K562 (cell line): ENCODE results near the gene TMEM117. TPM values are rescaled to one million over a fixed set of nuclear protein-coding genes. Genes with fewer than 3 reads are reported as not detected.

ENCODE experiments used
- CCNT2 ChIP-seq: IDR thresholded peaks from 2 replicates; pipeline ENCODE4 v1.6.1; 2011; ENCODE audit warnings: borderline replicate concordance, low read depth, mild to moderate bottlenecking, moderate library complexity, mixed read lengths, low read length; ENCODE audit not compliant: insufficient read length; ENCODE audit errors: extremely low read depth
- CEBPB ChIP-seq: fragments of 450-650 bp; IDR thresholded peaks from 2 replicates; pipeline ENCODE4 v1.6.1; 2016; ENCODE audit warnings: missing genetic modification characterization, missing compliant biosample characterization
- CEBPG ChIP-seq, 3 experiments: fragments of 200-800 bp in 1 of 3; sonication (Bioruptor generic) in 1 of 3; sonication (generic) in 1 of 3; formaldehyde crosslinking in 1 of 3; IDR thresholded peaks in 2 of 3; conservative IDR thresholded peaks in 1 of 3; 2 replicates each; pipeline versions ENCODE4 v1.6.1 to v1.8.0; 2016 to 2022; ENCODE audit warnings: missing compliant biosample characterization in 2 of 3, missing genetic modification characterization in 2 of 3, mild to moderate bottlenecking in 1 of 3, missing genetic modification reagents in 1 of 3
- HBP1 ChIP-seq: fragments of 450-650 bp; formaldehyde crosslinking; IDR thresholded peaks from 2 replicates; pipeline ENCODE4 v1.4.0; 2022; ENCODE audit warnings: missing genetic modification characterization
- HDAC1 ChIP-seq, 2 experiments: fragments of 450-650 bp; IDR thresholded peaks; 2 replicates each; pipeline ENCODE4 v1.6.1; 2016 to 2017; ENCODE audit warnings: inconsistent platforms in 1 of 2, mild to moderate bottlenecking in 1 of 2, moderate library complexity in 1 of 2
- HMG20A ChIP-seq: fragments of 450-650 bp; formaldehyde crosslinking; conservative IDR thresholded peaks from 2 replicates; pipeline ENCODE4 v1.4.0; 2020; ENCODE audit warnings: mild to moderate bottlenecking, mixed read lengths
- HNRNPH1 ChIP-seq: fragments of 200-400 bp; formaldehyde crosslinking; optimal IDR thresholded peaks from 2 replicates; pipeline ENCODE3; 2017; ENCODE audit warnings: low read depth, mild to moderate bottlenecking, low read length, moderate library complexity
- LEF1 ChIP-seq: fragments of 450-650 bp; IDR thresholded peaks from 2 replicates; pipeline ENCODE4 v1.6.1; 2016; ENCODE audit warnings: mild to moderate bottlenecking
- MAFG ChIP-seq: fragments of 450-650 bp; conservative IDR thresholded peaks from 2 replicates; pipeline ENCODE4 v1.6.1; 2016; ENCODE audit warnings: missing genetic modification characterization, missing compliant biosample characterization
- PML ChIP-seq: IDR thresholded peaks from 2 replicates; pipeline ENCODE4 v1.6.1; 2012; ENCODE audit warnings: low read length, inconsistent platforms
- POLR2AphosphoS5 ChIP-seq: IDR thresholded peaks from 2 replicates; pipeline ENCODE4 v1.6.1; 2011; ENCODE audit warnings: mild to moderate bottlenecking, low read depth, low read length, moderate library complexity; ENCODE audit not compliant: control insufficient read depth, insufficient read depth
- POLR2G ChIP-seq: fragments of 200-400 bp; formaldehyde crosslinking; IDR thresholded peaks from 2 replicates; pipeline ENCODE4 v1.6.1; 2017; ENCODE audit warnings: low read depth, mild to moderate bottlenecking, antibody characterized with exemption, low read length, moderate library complexity
- POLR2H ChIP-seq: IDR thresholded peaks from 2 replicates; pipeline ENCODE4 v1.6.1; 2016; ENCODE audit warnings: missing genetic modification characterization, low read depth, mild to moderate bottlenecking, control low read depth, missing compliant biosample characterization, moderate library complexity
- RUNX1 ChIP-seq: sonication (generic); IDR thresholded peaks from 2 replicates; pipeline ENCODE4 v1.6.1; 2016; ENCODE audit warnings: antibody characterized with exemption, low read depth
- SIX5 ChIP-seq, 2 experiments: IDR thresholded peaks; 2 replicates each; pipeline ENCODE4 v1.6.1; 2011; ENCODE audit warnings: low read length in 2 of 2, borderline replicate concordance in 1 of 2, low read depth in 1 of 2, mild to moderate bottlenecking in 1 of 2, moderate library complexity in 1 of 2; ENCODE audit not compliant: insufficient read depth in 1 of 2
- SRSF3 ChIP-seq: fragments of 200-400 bp; formaldehyde crosslinking; IDR thresholded peaks from 2 replicates; pipeline ENCODE4 v1.6.1; 2016; ENCODE audit warnings: mild to moderate bottlenecking, low read length, moderate library complexity; ENCODE audit not compliant: insufficient read depth
- SUPT5H ChIP-seq: fragments of 450-650 bp; IDR thresholded peaks from 2 replicates; pipeline ENCODE4 v1.6.1; 2016
- TBL1XR1 ChIP-seq, 2 experiments: IDR thresholded peaks; 2 replicates each; pipeline ENCODE4 v1.6.1; 2012; ENCODE audit warnings: improper control_type of control experiment in 2 of 2, low read length in 2 of 2, mild to moderate bottlenecking in 1 of 2
- TCF7L2 ChIP-seq: fragments of 150-350 bp; IDR thresholded peaks from 2 replicates; pipeline ENCODE4 v1.6.1; 2016; ENCODE audit warnings: low read depth, mild to moderate bottlenecking, low read length, moderate library complexity
- ZNF143 ChIP-seq: sonication (generic); formaldehyde crosslinking; IDR thresholded peaks from 2 replicates; pipeline ENCODE4 v1.9.0; 2022; ENCODE audit warnings: mild to moderate bottlenecking, missing genetic modification reagents
- ZNF280A ChIP-seq: fragments of 450-650 bp; IDR thresholded peaks from 2 replicates; pipeline ENCODE4 v1.6.1; 2018; ENCODE audit warnings: mild to moderate bottlenecking, low read depth; ENCODE audit not compliant: partially characterized antibody
- ZNF444 ChIP-seq: fragments of 250-450 bp; sonication (Bioruptor Pico); IDR thresholded peaks from 2 replicates; pipeline ENCODE4 v1.4.0; 2020; ENCODE audit warnings: mild to moderate bottlenecking, moderate library complexity
- polyA plus RNA-seq, 8 experiments: library from polyadenylated mRNA; depleted of rRNA in 4 of 8; stranded (reverse) in 5 of 8; unstranded in 3 of 8; fragments of >200 nt; fragmentation: Nextera tagmentation in 2 of 8; fragmentation: Illumina TruSeq in 1 of 8; extraction: Ambion mirVana in 2 of 8; extraction: Trizol in 1 of 8; gene quantifications; 2 replicates each; pipeline versions ENCODE4 v1.2.1 to v1.2.3, GENCODE V29; 2011 to 2014; ENCODE audit warnings: inconsistent platforms in 1 of 8, missing spikeins in 1 of 8
- total RNA-seq, 7 experiments: library from RNA; depleted of rRNA in 6 of 7; stranded (reverse); fragments of >200 nt in 6 of 7; fragmentation: Illumina TruSeq in 2 of 7; extraction: Trizol in 2 of 7; gene quantifications; 2 replicates each; pipeline versions ENCODE4 v1.2.1 to v1.2.3, GENCODE V29; 2011 to 2021; ENCODE audit warnings: low replicate concordance in 1 of 7
- TF ChIP-seq, protein P1 (sequence below): fragments of 200-800 bp; sonication (Bioruptor generic); IDR thresholded peaks from 2 replicates; pipeline ENCODE4 v1.6.1; 2017; ENCODE audit warnings: missing genetic modification characterization, missing compliant biosample characterization

Gene TMEM117
- total and polyA plus RNA-seq, 9 of the 15 experiments (the other 6 are each of a cell fraction or from before 2014, with no cell fraction given): 0.31 to 2.8 (median 1.0) TPM

DNA sequence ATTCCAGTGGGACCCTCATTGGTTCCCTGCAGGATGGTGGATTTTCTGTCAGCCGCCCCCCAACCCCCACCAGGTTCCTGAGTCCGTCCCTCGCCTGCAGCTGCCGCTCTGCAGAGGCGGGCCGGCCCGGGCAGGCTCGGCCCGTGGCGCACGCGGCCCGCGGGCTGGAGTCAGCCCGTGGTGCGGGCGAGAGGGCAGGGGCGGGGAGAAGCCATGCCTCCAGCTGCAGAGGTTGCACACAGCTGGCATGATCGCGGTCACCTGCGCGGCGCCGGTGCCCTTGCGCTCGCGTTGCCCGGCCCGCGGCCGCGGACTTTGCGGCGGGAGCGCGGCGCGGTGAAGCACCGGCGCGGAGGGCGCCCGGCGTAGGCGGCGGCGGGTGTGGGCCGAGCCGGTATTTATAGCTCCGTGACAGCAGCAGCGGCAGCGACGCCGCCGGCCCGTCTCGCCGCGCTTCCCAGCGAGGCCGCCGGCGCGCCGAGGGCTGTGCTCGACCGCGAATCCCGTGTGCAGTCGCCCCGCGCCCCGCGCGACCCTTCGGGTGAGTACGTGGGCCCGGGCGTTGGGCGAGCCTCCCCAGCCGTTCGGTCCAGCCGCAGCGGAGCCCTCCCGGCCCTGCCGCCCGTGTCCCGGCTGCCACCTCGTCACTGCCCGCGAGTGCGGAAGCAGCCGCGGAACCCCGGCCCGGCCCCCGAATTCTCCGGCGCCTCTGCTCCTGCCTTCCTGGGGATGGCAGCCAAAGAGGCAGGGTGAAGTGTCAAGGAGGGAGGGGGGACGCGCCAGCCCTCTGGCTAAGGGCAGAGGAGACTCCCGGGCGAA is at the start of gene TMEM117 (continued):
- TF ChIP-seq POLR2G (peak; percentile 87), RUNX1 (no peak), TCF7L2 (no peak), SUPT5H (peak; percentile 41; the same call in 1 of the 2 replicates), ZNF143 (CRISPR knock-in tag) (no peak), SIX5 (IDR thresholded peaks at IDR 0.05; ENCODE audit: borderline replicate concordance in 1 of 2, insufficient read depth in 1 of 2, low read depth in 1 of 2, low read length in 2 of 2) (no peak), CCNT2 (peak; percentile 52), HMG20A (CRISPR knock-in tag) (no peak), CEBPG (CRISPR knock-in tag; IDR thresholded peaks at IDR 0.05) (no peak), CEBPG (tag; conservative IDR thresholded peaks at IDR 0.05 in 1 of 2, IDR thresholded peaks at IDR 0.05 in 1 of 2) (no peak), POLR2H (tag) (no peak), PML (no peak), HBP1 (CRISPR knock-in tag) (no peak), HDAC1 (IDR thresholded peaks at IDR 0.05) (0 out of 4 replicates have a peak, but pooled peaks of 1 of the 2 experiments have one; percentile 25), HNRNPH1 (no peak), MAFG (no peak), POLR2AphosphoS5 (no peak), ZNF444 (CRISPR knock-in tag) (no peak), LEF1 (no peak), CEBPB (tag) (no peak), ZNF280A (no peak), TBL1XR1 (IDR thresholded peaks at IDR 0.05; ENCODE audit: low read length in 2 of 2) (no peak), SRSF3 (no peak)
- TF ChIP-seq, protein P1, sequence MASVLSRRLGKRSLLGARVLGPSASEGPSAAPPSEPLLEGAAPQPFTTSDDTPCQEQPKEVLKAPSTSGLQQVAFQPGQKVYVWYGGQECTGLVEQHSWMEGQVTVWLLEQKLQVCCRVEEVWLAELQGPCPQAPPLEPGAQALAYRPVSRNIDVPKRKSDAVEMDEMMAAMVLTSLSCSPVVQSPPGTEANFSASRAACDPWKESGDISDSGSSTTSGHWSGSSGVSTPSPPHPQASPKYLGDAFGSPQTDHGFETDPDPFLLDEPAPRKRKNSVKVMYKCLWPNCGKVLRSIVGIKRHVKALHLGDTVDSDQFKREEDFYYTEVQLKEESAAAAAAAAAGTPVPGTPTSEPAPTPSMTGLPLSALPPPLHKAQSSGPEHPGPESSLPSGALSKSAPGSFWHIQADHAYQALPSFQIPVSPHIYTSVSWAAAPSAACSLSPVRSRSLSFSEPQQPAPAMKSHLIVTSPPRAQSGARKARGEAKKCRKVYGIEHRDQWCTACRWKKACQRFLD (CRISPR knock-in tag): peak; percentile 87
